LHCN-M2 (cell line): Measurements from ENCODE around the gene GPR78. TPM values are rescaled to one million over a fixed set of nuclear protein-coding genes. Genes with fewer than 3 reads are reported as not detected.

Source experiments
- DNase-seq: peaks from one replicate; pipeline ENCODE4 v3.0.0-alpha.2; 2012; ENCODE audit warnings: low read depth
- total RNA-seq: library from RNA; depleted of rRNA; stranded (reverse); fragments of >200 nt; gene quantifications from 2 replicates; pipeline ENCODE4 v1.2.3, GENCODE V29; 2014

The GPR78 gene
- total RNA-seq, 1 experiment from 2014 or later, result 0.06 TPM

DNA sequence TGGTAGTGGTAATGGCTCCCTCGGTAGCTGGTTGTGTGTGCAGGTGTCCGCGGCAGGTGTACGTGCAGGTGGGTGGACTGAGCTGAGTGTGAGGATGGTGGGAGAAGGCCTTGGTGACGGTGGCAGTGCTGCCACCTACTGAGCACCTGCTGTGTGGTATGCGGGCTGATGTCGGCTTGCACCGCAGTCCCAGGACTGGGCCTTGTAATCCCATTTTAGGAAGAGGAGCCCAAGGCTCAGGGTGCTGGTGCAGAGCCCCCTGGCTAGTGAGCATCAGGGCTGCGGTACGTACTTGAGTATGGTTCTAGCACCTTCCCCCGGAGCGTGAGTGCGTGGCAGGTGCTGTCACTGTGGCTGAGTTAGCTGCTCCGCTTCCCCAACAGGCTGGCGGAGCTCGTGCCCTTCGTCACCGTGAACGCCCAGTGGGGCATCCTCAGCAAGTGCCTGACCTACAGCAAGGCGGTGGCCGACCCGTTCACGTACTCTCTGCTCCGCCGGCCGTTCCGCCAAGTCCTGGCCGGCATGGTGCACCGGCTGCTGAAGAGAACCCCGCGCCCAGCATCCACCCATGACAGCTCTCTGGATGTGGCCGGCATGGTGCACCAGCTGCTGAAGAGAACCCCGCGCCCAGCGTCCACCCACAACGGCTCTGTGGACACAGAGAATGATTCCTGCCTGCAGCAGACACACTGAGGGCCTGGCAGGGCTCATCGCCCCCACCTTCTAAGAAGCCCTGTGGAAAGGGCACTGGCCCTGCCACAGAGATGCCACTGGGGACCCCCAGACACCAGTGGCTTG lies 6.7 kb downstream of the GPR78 start:
- DNase-seq, result no peak

DNA sequence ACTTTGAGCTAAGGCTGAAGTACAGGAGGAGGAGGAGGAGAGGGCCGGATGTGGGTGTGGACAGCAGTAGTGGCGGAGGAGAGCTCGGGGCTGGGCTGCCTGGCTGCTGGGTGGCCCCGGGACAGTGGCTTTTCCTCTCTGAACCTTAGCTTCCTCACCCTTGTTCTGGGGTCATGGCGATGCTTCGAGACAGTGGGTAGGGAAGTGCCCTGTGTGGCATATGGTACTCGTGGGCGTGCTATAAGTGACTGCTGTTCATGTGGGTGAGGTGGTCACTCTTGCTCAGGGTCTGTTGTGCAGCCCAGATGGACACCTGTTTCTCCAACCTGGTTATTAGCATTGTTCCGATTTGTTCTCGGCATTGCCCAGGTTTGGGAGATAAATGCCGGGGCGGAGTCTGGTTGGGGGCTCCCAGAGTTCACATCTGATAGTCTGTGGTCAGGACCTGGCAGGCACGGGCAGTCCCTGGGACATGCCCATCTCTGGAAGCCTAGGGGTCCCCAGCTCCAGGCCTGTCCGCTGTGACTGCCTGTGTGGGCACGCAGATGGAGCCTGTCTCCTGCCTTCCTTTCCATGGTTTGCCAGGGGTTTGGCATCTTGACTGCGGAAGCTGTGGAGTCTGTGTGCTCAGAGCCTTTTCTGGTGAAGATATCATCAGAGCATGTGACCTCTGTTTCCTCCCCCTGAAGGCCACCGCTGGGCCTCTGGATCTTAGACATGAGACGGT lies 7.4 kb downstream of the GPR78 start:
- DNase-seq, result no peak

DNA sequence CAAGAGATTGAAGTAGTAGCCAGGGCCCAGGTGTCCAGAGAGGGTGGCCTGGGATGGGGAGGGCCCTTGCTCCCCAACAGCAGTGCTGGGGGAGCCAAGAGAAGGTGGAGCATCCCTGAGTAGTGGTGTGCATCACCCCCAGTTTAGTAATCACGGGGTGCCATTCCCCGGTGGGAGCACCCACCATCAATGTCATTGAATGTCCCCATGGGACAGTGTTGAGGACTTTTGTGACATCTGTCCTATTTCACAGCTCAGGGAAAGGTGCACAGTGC lies 7.9 kb downstream of the GPR78 start:
- DNase-seq, result no peak

DNA sequence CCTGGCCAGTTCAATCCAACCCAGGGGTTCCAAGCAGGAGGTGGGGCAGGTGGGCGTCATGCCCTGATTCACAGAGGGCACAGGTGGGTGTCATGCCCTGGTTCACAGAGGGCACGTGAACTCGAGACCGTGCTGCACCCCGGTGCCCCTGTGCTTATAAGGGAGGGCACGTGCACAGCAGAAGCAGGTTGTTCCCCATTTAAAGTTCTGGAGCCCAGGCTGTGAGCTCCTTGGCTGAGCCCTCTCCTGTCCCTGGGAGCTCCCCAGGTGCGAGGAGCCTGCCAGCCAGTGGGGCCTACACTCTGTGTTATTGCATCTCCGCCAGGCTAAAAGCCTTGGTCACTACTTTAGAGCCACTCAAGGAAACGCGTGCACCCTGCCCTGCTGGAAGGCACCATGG lies 9.1 kb downstream of the GPR78 start:
- no peak for DNase-seq

DNA sequence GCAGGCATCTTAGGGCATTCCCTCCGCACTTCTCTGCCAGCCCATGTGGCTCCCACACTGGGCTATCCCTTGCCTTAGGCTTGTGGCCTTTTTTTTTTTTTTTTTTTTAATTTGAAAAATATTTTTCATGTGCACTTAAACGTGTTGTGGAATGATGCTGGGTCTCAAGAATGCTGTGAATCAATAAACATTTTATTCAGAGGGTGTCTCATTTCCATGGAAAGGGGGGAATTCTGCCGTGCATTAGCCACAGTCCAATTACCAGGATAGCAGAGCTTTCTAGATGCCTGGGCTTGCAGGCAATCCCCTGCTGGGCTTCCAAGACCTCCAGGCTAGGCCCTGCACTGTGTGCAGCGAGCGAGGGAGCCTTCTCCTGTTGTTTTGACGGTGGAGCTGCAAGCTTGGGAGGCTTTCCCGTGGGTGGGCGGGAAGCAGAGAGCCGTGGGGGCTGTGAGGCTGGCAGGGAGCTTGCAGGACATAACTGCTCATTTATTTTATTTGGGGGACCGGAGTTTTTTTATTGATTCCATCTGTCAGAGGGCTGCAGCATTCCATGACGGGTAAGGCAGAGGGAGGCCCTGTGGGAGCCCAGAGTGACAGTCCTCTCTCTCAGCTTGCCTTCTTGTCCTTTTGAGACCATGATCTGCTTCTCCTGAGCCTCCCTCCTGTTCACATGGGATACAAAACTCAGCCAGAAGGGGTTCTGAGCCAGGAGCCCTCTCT lies 9.8 kb downstream of the GPR78 start:
- DNase-seq, result no peak

DNA sequence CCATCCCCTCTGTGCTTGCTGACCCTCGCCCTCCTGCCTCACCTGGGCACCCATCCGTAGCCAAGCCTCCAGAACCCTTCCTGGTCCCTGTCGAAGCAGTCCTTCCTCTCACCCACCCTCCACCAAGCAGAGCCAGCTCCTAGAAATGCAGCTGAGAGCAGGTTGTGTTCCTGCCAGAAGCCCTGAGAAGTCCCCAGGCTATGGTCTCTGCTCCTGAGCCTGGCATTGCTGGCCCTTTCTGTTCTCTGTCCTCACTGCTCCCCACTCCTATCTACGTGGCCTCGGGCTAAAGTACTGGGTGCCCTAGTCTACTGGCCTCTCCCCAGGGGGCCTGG lies 10.3 kb downstream of the GPR78 start:
- no peak for DNase-seq

DNA sequence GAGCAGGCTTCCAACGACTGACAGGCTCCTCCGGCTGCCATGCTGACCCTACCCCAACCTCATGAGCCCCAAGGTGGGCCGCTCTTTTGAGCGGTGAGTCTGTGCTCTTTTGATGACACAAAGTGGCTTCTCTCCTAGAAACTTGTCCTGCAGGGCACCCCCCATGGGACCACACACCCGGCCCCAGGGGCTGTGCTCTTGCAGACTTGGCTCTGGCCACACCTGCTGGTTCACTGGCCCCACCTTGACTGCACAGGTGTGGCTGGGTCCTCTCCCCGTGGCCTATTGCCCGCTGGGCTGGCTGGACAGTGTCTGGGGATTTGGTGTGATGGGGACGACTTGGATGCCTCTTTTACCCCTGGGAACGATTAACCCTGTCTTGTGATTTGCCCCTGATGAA lies 10.9 kb downstream of the GPR78 start:
- no peak for DNase-seq

DNA sequence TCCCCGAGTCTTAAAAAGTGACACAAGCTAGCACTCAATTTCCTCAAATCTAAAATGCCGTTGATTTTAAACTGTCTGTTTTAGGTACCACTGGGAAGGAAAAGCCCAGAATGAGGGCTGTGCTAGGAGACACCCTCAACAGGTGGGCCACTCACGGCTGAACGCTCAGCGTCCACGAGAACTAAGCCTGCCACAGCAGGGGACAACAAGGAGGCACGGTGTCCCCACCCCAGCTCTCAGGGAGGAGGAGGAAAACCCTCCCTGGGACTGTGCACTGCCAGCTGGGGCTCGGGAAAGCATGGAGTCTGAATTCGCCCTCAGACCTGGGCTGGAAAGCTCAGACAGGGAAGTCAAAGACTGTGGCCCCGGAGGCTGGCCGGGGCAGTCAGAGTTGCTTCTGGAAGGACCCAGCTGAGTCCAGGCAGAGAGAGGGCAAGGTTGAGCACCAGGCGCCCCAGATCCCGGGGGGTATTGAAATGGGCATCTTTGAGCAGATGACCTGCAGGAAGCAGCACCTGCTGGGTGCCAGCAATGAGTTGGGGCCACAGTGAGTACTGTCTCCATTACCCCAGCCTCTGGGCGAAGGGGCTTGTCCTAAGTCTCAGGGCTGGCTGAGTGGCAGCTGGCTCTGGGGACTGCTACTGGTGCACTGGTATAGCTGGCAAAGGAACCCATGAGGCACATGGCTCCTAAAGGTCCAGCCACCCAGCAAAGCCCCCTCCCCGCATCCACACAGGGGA lies 11.6 kb downstream of the GPR78 start:
- no peak for DNase-seq

DNA sequence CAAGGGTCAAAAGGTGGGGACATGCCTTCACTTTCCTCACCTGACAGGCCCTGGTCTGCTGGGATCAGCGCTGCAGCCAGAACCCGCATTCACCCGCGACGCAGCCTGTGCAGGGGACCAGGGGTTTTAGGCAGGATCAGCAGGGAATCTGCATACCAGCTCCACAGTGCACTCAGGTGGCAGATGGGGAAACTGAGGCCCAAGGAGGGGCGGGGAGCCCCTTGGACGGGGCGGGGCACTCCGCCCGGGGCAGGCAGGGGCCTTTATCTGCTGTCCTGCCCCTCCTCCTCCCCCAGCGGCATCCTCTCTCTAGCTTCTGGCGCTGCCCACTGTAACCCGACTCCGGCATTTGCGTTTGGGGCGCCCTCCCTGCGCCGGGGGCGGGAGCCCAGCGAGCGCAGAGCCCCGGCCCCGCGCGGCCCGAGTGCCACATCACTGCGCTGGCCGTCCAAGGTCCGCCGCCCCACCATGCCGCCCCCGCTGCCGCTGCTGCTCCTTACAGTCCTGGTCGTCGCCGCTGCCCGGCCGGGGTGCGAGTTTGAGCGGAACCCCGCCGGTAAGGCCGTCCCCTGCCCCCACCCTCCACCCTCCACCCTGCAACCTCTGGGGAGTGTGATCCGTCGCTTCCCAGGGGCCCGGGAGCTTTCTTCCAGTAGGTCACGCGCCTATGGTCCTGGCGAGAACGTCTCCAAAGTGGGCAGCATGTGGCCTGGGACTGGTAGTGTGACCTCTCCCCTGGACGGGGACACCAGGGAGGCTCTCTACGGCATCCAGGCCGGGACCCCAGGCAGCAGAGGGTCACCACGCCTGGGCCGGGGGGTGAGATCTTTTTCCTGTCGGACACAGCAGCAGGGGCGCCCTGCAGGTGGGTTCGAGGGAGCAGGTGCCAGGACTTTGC lies 12.4 kb downstream of the GPR78 start, which contains the start of gene CPZ:
Gene CPZ, plus strand, starts transcription at position 400 of the 898 bp plus-strand sequence. Its CDS starts 69 bp downstream, at position 469.
- DNase-seq, result peak; percentile 11

DNA sequence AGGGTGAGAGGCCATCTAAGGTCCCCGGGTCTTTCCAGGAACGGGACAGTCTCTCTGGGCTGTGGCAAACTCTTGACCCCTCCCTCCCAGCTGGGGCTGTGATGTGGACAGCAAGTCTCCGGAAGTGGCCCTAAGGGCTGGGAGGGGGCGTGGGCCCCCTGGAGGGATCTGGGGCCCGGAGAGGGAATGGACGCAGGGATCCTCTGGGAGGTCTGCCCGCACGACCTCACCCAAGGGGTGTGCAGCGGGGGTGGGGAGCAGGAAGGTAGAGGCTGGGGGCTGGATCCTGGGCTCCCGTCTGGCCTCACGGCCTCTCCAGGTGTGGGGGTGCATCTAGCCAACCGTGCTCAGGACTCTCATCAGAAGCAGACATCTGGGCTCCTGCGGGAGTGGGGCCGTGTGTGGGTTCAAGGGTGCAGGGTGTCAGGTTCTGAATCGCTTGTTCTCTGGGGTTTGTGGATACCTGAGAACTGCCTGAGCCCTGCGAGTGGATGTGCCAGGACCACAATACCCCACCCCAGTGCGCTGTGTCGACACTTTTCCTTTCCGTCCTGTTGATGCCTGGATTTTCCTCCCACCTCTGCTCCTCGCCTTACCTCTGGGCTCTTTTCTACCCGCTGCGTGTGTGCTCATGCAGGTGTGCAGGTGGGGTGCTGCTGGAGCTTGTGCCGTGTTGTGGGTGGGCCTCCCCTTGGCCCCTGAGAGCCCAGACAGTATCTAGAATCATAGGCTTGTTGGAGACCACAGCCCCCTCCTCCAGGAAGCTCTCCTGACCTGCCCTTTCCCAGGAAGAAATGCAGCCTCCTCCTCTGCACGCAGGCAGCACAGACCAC lies 13.3 kb downstream of the GPR78 start:
- no peak for DNase-seq

DNA sequence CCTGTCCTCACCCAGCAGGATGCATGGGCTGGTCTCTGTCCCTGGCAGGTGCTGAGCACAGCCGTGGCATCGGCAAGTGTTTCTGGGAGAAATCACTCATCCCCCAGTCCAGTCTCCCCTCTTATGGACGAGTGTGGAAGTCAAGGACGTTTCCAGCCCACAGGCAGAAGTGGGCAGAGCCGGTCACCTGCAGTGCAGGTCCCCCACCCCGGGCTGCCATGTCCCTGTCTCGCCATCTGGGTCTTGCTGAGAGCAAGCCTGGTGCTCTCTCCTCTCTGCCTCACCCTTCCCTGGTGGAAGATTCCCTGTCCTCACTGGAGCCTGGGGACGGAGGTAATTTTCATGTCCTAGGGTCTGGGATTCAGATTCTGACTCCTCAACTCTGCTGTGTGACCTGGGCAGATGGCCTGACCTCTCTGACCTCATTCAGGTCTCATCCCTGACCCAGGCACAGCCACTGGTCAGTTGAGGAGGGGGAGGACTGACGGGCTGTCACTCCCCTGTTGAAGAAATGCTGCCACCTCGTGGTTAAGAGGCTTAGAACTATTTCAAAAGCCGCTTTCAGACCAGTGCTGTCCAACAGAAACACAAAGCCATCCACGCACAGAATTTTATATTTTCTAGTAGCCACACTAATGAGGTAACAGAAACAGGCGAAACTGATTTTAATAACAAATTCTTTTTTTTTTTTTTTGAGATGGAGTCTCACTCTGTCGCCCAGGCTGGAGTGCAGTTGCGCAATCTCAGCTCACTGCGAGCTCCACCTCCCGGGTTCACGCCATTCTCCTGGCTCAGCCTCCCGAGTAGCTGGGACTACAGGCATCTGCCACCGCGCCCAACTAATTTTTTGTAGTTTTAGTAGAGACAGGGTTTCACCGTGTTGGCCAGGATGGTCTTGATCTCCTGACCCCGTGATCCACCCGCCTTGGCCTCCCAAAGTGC lies 14.2 kb downstream of the GPR78 start:
- DNase-seq, result peak; percentile 76

DNA sequence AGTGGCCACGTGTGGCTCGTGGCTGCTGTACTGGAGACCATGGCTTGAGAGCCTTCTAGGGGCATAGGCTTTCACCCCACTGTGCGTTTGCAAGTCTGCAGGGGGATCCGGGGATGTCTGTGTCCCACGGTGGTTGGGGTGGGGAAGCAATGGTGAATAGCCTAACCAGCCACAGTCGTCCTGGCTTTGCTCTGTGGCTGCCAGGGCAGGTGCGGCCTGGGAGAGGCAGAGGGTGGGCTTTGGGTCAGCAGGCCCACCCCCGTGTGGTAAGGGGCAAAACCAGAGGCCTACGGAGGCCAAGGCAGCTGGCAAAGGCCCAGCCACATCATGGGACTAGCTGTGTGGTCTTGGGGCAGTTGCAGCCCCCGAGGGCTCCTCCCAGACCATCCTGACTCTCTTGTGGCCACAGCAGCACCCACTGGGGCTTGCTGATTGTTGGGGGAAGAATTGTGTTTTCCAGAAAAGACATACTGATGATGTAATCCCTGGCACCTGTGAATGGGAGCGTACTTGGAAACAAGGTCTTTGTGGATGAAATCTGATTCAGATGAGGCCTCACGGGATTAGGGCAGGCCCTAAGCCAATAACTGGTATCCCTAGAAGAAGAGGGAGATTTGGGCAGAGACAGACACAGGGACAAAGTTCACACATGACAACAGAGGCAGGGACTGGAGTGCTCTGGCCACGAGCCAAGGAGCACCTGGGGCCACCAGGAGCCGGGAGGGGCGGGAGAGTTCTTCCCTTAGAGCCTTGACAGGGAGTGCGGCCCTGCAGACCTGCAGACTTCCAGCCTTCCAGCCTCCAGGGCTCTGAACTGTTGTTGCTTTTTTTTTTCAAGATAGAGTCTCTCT lies 15.3 kb downstream of the GPR78 start:
- no peak for DNase-seq

DNA sequence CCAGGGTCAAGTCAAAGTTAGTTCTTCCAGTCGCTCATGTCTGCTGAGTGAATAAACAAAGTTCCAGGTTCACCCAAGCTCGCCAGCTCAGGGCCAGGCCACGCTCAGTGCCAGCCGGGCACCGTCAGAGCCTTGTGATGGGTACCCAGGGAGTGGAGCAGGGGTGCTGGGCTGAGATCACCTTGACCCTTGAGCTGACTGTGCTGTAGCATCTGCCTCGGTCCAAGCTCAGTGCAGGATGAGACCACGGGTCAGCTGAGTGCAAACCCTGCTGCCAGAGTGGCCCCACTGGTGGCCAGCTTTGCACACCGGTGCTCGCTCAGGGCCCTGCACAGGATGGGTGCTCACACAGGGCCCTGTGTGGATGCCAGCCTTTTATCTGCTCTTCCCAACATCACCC lies 16.7 kb downstream of the GPR78 start:
- DNase-seq, result no peak

DNA sequence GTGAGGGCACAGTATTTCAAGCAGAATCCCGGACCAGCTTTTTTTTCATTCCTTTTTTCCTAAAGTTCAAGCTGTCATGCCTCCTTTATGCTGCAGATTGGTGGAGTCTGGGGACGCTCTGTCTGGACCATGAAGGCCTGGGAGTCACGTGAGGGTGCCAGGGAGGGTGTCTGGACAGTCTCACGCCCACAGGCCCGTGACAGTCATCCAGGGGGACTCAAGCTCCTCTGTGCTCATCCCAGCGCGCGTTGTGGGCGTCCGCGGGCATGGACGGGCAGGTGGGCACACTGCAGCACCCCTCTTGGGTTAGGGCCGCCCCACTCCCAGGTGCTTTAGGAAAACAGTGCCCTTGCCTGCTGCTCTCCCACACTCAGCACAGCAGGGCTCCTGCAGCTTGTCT lies 17.1 kb downstream of the GPR78 start:
- DNase-seq, result no peak

DNA sequence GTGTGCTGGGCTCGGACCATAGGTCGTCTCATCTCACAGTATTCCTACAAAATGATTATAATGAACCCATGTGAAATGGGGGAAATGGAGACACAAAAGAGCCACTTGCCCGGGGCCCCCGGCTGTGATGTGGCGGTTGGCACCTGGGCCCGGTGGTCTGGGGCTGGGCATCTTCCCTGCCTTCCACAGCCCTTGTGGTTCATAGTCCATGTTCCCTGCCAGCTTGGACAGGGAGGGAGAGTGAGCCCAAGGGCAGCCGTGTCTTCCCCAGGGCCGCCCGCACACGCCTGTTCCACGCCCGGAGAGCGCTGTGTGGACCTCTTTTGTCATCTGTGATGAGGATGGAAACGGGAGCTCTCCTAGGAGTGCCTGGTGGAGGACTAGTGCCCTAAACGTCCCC lies 17.6 kb downstream of the GPR78 start:
- no peak for DNase-seq

DNA sequence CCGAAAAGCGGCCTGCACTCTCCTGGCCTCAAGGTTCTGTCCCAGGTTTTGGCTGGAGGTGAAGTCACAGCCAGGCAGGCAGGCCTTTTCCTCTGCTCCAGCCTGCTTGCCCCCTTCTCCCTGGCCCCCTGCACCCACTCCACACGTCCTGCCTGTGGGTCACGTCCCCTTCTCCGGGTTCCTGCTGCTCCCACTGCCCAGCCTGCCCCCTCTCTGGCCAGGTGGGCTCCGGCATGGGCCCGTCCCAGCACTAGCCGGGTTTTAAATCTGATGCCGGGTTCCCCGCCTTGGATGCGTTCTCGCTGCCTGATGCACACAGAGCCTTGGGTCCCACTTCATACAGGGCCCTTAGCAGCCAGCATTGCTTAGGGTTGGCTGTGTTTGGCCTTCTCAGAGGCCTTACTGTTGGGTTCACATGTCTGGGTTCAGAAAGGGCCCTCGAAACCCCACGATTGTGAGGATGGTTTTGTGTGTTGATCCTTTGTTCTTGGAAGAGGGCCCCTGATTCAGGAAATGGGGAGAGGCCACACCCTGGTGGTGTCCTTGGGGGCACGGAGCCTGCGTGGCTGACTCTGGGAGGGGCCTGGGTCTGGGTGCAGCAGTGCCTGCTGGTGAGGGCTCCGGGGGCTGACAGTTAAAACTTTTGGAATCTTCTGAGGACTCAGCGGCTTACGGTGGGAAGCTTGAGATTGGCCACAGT lies 18.3 kb downstream of the GPR78 start:
- DNase-seq, result no peak

DNA sequence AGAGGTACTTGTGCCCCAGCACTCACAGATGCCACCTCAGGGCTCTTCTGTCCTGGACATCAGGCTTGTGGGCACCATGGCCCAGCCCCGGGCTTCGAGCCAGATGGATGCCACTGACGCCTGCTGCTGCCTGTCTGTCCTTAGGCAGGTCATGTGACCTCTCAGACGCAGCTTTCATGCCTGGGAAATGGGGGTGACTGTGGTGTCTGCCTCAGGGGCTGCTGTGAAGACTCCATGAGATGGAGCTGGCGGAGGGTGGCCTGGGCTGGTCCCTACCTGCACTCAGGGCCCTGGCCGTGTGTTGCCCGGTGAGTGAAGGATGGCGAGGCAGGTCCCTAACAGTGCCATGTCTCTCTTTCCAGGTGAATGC lies 18.9 kb downstream of the GPR78 start:
- no peak for DNase-seq
